Neural cell (in vitro differentiated cells): Measurements from ENCODE around the gene FLVCR1. TPM values are rescaled to one million over a fixed set of nuclear protein-coding genes. Genes with fewer than 3 reads are reported as not detected.

ENCODE experiments used
- H2AFZ ChIP-seq: fragments of 200-600, 300-800 bp; sonication (generic), shearing (Covaris generic); 2 replicates; pipeline ENCODE4 v1.6.0; 2014; ENCODE audit warnings: low read depth, mild to moderate bottlenecking, antibody characterized with exemption, low read length, moderate library complexity
- H3F3A ChIP-seq: fragments of 200-600 bp; shearing (Covaris generic); 2 replicates; pipeline ENCODE4 v1.6.1; 2016; ENCODE audit warnings: mild to moderate bottlenecking, moderate library complexity, mixed read lengths, antibody characterized with exemption, low read length; ENCODE audit not compliant: insufficient read depth, poor library complexity, severe bottlenecking
- H3K27ac ChIP-seq: fragments of 200-600, 300-800 bp; sonication (generic), shearing (Covaris generic); 2 replicates; pipeline ENCODE4 v1.5.1; 2014; ENCODE audit warnings: mild to moderate bottlenecking, low read length, moderate library complexity
- H3K27me3 ChIP-seq: fragments of 300-800, 200-600 bp; sonication (generic), shearing (Covaris generic); 2 replicates; pipeline ENCODE4 v1.6.0; 2014; ENCODE audit warnings: mild to moderate bottlenecking, low read depth, low read length, moderate library complexity; ENCODE audit not compliant: insufficient read depth
- H3K36me3 ChIP-seq: fragments of 300-800, 200-600 bp; sonication (generic), shearing (Covaris generic); 2 replicates; pipeline ENCODE4 v1.5.1; 2014; ENCODE audit warnings: mild to moderate bottlenecking, antibody characterized with exemption, low read length, moderate library complexity; ENCODE audit not compliant: insufficient read depth
- H3K4me2 ChIP-seq: fragments of 300-800, 200-600 bp; sonication (generic), shearing (Covaris generic); 2 replicates; pipeline ENCODE4 v1.6.0; 2014; ENCODE audit warnings: mild to moderate bottlenecking, low read length
- H3K4me3 ChIP-seq: fragments of 300-800, 200-600 bp; sonication (generic), shearing (Covaris generic); 2 replicates; pipeline ENCODE4 v1.5.1; 2014; ENCODE audit warnings: mild to moderate bottlenecking, low read length, moderate library complexity
- H3K79me2 ChIP-seq: fragments of 200-600 bp; shearing (Covaris generic); replicated peaks from 2 replicates; pipeline ENCODE4 v1.6.0; 2014; ENCODE audit warnings: mild to moderate bottlenecking, low read length, moderate library complexity; ENCODE audit not compliant: insufficient read depth
- H3K9ac ChIP-seq: fragments of 300-800, 200-600 bp; sonication (generic), shearing (Covaris generic); 2 replicates; pipeline ENCODE4 v1.6.1; 2016; ENCODE audit warnings: mild to moderate bottlenecking, low read length, mixed read lengths
- H3K9me2 ChIP-seq: fragments of 200-600 bp; shearing (Covaris generic); 2 replicates; pipeline ENCODE4 v1.6.1; 2016; ENCODE audit warnings: mild to moderate bottlenecking, low read length, mixed read lengths; ENCODE audit not compliant: insufficient read depth
- H3K9me3 ChIP-seq: fragments of 200-600, 300-800 bp; sonication (generic), shearing (Covaris generic); 2 replicates; pipeline ENCODE4 v1.6.1; 2016; ENCODE audit warnings: mild to moderate bottlenecking, mixed run types, low read length, moderate library complexity, mixed read lengths
- H4K20me1 ChIP-seq: fragments of 200-600 bp; shearing (Covaris generic); 2 replicates; pipeline ENCODE4 v1.6.1; 2016; ENCODE audit warnings: mild to moderate bottlenecking, mixed run types; ENCODE audit not compliant: insufficient read depth
- CTCF ChIP-seq: fragments of 450-650 bp; IDR thresholded peaks from 2 replicates; pipeline ENCODE4 v1.5.1; 2014; ENCODE audit warnings: antibody characterized with exemption, mild to moderate bottlenecking, moderate library complexity; ENCODE audit not compliant: poor library complexity, severe bottlenecking
- EP300 ChIP-seq: fragments of 450-650 bp; conservative IDR thresholded peaks from 2 replicates; pipeline ENCODE4 v1.6.1; 2014; ENCODE audit warnings: antibody characterized with exemption, mild to moderate bottlenecking, moderate library complexity; ENCODE audit not compliant: poor library complexity, severe bottlenecking
- EZH2 ChIP-seq: fragments of 200-600, 300-800 bp; shearing (Covaris generic), sonication (generic); IDR thresholded peaks from 2 replicates; pipeline ENCODE4 v1.6.1; 2014; ENCODE audit warnings: antibody characterized with exemption, low read length, borderline replicate concordance, mild to moderate bottlenecking; ENCODE audit not compliant: insufficient read depth, poor library complexity, severe bottlenecking
- MXI1 ChIP-seq: fragments of 450-650 bp; conservative IDR thresholded peaks from 2 replicates; pipeline ENCODE4 v1.6.1; 2014; ENCODE audit warnings: antibody characterized with exemption, mild to moderate bottlenecking; ENCODE audit not compliant: poor library complexity, severe bottlenecking
- POLR2AphosphoS5 ChIP-seq: IDR thresholded peaks from 2 replicates; pipeline ENCODE4 v1.6.1; 2012
- RAD21 ChIP-seq: fragments of 450-650 bp; conservative IDR thresholded peaks from 2 replicates; pipeline ENCODE4 v1.6.1; 2014; ENCODE audit warnings: antibody characterized with exemption, mild to moderate bottlenecking, moderate library complexity
- SMC3 ChIP-seq: fragments of 450-650 bp; conservative IDR thresholded peaks from 2 replicates; pipeline ENCODE4 v1.6.1; 2014; ENCODE audit warnings: antibody characterized with exemption, mild to moderate bottlenecking, moderate library complexity; ENCODE audit not compliant: poor library complexity
- TAF1 ChIP-seq: IDR thresholded peaks from 2 replicates; pipeline ENCODE4 v1.6.1; 2012; ENCODE audit warnings: low read depth
- polyA plus RNA-seq: library from polyadenylated mRNA; depleted of rRNA; stranded (reverse); fragments of >200 nt; gene quantifications from 2 replicates; pipeline ENCODE4 v1.2.3, GENCODE V29; 2014
- TF ChIP-seq, protein P1 (sequence below): IDR thresholded peaks from 2 replicates; pipeline ENCODE4 v1.6.1; 2012; ENCODE audit warnings: borderline replicate concordance

The FLVCR1 gene
- polyA plus RNA-seq, 1 donor from 2014 or later = 37.8 TPM

GRCh38 chr1:212827171-212827776, 30.8 kb upstream of the FLVCR1 start:
- Histone ChIP-seq H3K27me3 (no peaks in the 10 kb centered on the region), H3K4me3 (no peak overlapping the region), H3K4me2 (no peak overlapping the region), H3K27ac (no peak overlapping the region), H3K9me3 (no peaks in the 10 kb centered on the region), H3K9ac (no peak overlapping the region), H4K20me1 (no peaks in the 10 kb centered on the region), H3K9me2 (no peaks in the 10 kb centered on the region), H3K36me3 (no peaks in the 10 kb centered on the region), H3K79me2 (no peaks in the 10 kb centered on the region), H3F3A (no peaks in the 10 kb centered on the region), H2AFZ (no peak overlapping the region)
- TF ChIP-seq, protein P1, sequence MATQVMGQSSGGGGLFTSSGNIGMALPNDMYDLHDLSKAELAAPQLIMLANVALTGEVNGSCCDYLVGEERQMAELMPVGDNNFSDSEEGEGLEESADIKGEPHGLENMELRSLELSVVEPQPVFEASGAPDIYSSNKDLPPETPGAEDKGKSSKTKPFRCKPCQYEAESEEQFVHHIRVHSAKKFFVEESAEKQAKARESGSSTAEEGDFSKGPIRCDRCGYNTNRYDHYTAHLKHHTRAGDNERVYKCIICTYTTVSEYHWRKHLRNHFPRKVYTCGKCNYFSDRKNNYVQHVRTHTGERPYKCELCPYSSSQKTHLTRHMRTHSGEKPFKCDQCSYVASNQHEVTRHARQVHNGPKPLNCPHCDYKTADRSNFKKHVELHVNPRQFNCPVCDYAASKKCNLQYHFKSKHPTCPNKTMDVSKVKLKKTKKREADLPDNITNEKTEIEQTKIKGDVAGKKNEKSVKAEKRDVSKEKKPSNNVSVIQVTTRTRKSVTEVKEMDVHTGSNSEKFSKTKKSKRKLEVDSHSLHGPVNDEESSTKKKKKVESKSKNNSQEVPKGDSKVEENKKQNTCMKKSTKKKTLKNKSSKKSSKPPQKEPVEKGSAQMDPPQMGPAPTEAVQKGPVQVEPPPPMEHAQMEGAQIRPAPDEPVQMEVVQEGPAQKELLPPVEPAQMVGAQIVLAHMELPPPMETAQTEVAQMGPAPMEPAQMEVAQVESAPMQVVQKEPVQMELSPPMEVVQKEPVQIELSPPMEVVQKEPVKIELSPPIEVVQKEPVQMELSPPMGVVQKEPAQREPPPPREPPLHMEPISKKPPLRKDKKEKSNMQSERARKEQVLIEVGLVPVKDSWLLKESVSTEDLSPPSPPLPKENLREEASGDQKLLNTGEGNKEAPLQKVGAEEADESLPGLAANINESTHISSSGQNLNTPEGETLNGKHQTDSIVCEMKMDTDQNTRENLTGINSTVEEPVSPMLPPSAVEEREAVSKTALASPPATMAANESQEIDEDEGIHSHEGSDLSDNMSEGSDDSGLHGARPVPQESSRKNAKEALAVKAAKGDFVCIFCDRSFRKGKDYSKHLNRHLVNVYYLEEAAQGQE = no peak
- TF ChIP-seq TAF1 (no peak), RAD21 (no peak), CTCF (no peak), POLR2AphosphoS5 (no peak), EP300 (no peak), SMC3 (no peak), MXI1 (no peak), EZH2 (no peak)

DNA sequence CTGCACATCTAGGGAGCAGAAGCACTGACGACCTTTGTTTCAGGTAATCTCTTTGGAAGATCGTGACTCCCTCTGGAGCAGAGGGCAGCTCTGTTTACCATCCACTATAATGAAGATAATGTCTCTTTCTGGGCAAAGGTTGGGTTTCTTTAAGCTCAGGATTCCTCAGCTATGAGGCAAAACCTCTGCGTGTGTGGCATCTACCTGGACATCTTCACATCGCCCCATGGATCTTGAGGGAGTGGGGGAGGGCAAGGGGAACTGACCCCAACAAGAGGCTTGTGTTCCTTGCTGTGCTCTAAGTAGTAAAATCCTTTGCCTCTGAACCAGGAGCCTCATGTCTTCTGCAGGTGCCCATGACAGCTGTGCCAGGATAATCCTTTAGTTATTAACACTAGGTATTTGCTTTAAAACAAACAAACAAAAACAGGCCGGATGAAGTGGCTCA, 30.2 kb upstream of the FLVCR1 start:
- no peak for TF ChIP-seq RAD21
- no peak for TF ChIP-seq EZH2
- TF ChIP-seq TAF1 = no peak
- TF ChIP-seq EP300 = no peak
- no peak for TF ChIP-seq SMC3
- TF ChIP-seq POLR2AphosphoS5 = no peak
- no peak for TF ChIP-seq CTCF
- TF ChIP-seq MXI1 = no peak
- TF ChIP-seq, protein P1 = no peak
- no peaks in the 10 kb centered on the region for H3K79me2 ChIP-seq
- no peaks in the 10 kb centered on the region for H3K36me3 ChIP-seq
- H3K4me2 ChIP-seq = no peak overlapping the region
- no peaks in the 10 kb centered on the region for H3K9me3 ChIP-seq
- no peak overlapping the region for H3K4me3 ChIP-seq
- H3K9me2 ChIP-seq = no peaks in the 10 kb centered on the region
- no peaks in the 10 kb centered on the region for H3F3A ChIP-seq
- no peak overlapping the region for H3K27ac ChIP-seq
- no peaks in the 10 kb centered on the region for H3K27me3 ChIP-seq
- no peak overlapping the region for H3K9ac ChIP-seq
- H2AFZ ChIP-seq = no peak overlapping the region
- H4K20me1 ChIP-seq = no peaks in the 10 kb centered on the region
